Liver (tissue), 3 donors: Measurements from ENCODE around the gene PHETA2.

ENCODE experiments used
- CTCF ChIP-seq: fragments of 150-350 bp; IDR thresholded peaks from 2 replicates; pipeline ENCODE4 v1.5.1; 2017; ENCODE audit warnings: improper control_type of control experiment, low read depth, low read length; ENCODE audit not compliant: missing input control
- EGR1 ChIP-seq, 2 donors: IDR thresholded peaks; 2 replicates each; pipeline ENCODE4 v1.6.1; 2016 to 2018; ENCODE audit warnings: antibody characterized with exemption in 2 of 2, low read depth in 2 of 2
- FOXA1 ChIP-seq: IDR thresholded peaks from 2 replicates; pipeline ENCODE4 v1.6.1; 2016; ENCODE audit warnings: antibody characterized with exemption
- GABPA ChIP-seq, 2 donors: IDR thresholded peaks in 1 of 2; conservative IDR thresholded peaks in 1 of 2; 2 replicates each; pipeline ENCODE4 v1.6.1; 2016; ENCODE audit warnings: antibody characterized with exemption in 2 of 2, mild to moderate bottlenecking in 1 of 2, moderate library complexity in 1 of 2
- JUND ChIP-seq, 2 donors: IDR thresholded peaks; 2 replicates each; pipeline ENCODE4 v1.6.1; 2016; ENCODE audit warnings: antibody characterized with exemption in 2 of 2
- RAD21 ChIP-seq, 2 donors: IDR thresholded peaks; 2 replicates each; pipeline ENCODE4 v1.6.1; 2016; ENCODE audit warnings: antibody characterized with exemption in 2 of 2, mild to moderate bottlenecking in 2 of 2
- RXRA ChIP-seq, 2 donors: IDR thresholded peaks; 2 replicates each; pipeline ENCODE4 v1.6.1; 2017 to 2018; ENCODE audit warnings: antibody characterized with exemption in 2 of 2, mild to moderate bottlenecking in 1 of 2
- TAF1 ChIP-seq: conservative IDR thresholded peaks from 2 replicates; pipeline ENCODE4 v1.6.1; 2016; ENCODE audit warnings: antibody characterized with exemption, mild to moderate bottlenecking
- ZBTB33 ChIP-seq: IDR thresholded peaks from 2 replicates; pipeline ENCODE4 v1.6.1; 2016; ENCODE audit warnings: antibody characterized with exemption
- TF ChIP-seq, protein P1 (sequence below): IDR thresholded peaks from 2 replicates; pipeline ENCODE4 v1.6.1; 2016; ENCODE audit warnings: antibody characterized with exemption
- TF ChIP-seq, protein P2 (sequence below): IDR thresholded peaks from 2 replicates; pipeline ENCODE4 v1.6.1; 2016; ENCODE audit warnings: antibody characterized with exemption, mild to moderate bottlenecking
- donor health status: healthy.
- donor health status: healthy.

- TF ChIP-seq JUND (IDR thresholded peaks at IDR 0.05): no peak
- TF ChIP-seq, protein P1, sequence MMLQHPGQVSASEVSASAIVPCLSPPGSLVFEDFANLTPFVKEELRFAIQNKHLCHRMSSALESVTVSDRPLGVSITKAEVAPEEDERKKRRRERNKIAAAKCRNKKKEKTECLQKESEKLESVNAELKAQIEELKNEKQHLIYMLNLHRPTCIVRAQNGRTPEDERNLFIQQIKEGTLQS: no peak
- no peak for TF ChIP-seq CTCF
- no peak for TF ChIP-seq RAD21 (IDR thresholded peaks at IDR 0.05)
- no peak for TF ChIP-seq GABPA (IDR thresholded peaks at IDR 0.05 in 1 of 2, conservative IDR thresholded peaks at IDR 0.05 in 1 of 2)
- TF ChIP-seq TAF1: no peak
- TF ChIP-seq, protein P2, sequence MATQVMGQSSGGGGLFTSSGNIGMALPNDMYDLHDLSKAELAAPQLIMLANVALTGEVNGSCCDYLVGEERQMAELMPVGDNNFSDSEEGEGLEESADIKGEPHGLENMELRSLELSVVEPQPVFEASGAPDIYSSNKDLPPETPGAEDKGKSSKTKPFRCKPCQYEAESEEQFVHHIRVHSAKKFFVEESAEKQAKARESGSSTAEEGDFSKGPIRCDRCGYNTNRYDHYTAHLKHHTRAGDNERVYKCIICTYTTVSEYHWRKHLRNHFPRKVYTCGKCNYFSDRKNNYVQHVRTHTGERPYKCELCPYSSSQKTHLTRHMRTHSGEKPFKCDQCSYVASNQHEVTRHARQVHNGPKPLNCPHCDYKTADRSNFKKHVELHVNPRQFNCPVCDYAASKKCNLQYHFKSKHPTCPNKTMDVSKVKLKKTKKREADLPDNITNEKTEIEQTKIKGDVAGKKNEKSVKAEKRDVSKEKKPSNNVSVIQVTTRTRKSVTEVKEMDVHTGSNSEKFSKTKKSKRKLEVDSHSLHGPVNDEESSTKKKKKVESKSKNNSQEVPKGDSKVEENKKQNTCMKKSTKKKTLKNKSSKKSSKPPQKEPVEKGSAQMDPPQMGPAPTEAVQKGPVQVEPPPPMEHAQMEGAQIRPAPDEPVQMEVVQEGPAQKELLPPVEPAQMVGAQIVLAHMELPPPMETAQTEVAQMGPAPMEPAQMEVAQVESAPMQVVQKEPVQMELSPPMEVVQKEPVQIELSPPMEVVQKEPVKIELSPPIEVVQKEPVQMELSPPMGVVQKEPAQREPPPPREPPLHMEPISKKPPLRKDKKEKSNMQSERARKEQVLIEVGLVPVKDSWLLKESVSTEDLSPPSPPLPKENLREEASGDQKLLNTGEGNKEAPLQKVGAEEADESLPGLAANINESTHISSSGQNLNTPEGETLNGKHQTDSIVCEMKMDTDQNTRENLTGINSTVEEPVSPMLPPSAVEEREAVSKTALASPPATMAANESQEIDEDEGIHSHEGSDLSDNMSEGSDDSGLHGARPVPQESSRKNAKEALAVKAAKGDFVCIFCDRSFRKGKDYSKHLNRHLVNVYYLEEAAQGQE: no peak
- no peak for TF ChIP-seq RXRA (IDR thresholded peaks at IDR 0.05)
- TF ChIP-seq FOXA1: no peak
- no peak for TF ChIP-seq ZBTB33
- TF ChIP-seq EGR1 (IDR thresholded peaks at IDR 0.05; ENCODE audit: low read depth in 2 of 2): no peak
Measured at GRCh38 chr22:42091455-42091782, 17.4 kb downstream of the PHETA2 start.
